Astrocyte of the spinal cord (primary cell): Measurements from ENCODE around the gene SVOP.

Experiments
- DNase-seq: peaks from one replicate; pipeline ENCODE4 v3.0.0; 2011; ENCODE audit warnings: low read depth, low spot score
- H3K4me3 ChIP-seq: 2 replicates; pipeline ENCODE4 v1.5.1; 2011; ENCODE audit warnings: low read depth, mild to moderate bottlenecking, low read length, moderate library complexity
- CTCF ChIP-seq: IDR thresholded peaks from 2 replicates; pipeline ENCODE4 v1.5.1; 2012; ENCODE audit warnings: low read depth, mild to moderate bottlenecking, low read length, inconsistent platforms
- in situ Hi-C: cut with HindIII; loops from 2 replicates; pipeline ENCODE4 v1.10.0; 2017; ENCODE audit warnings: low sequenced_read_pairs

SVOP gene

GRCh38 chr12:108955225-108955835, 65.5 kb downstream of the SVOP start:
- in situ Hi-C loops = no loop called here
- no peak overlapping the region for H3K4me3 ChIP-seq

GRCh38 chr12:108950991-108951739, 69.7 kb downstream of the SVOP start:
- in situ Hi-C loops = no loop called here
- peak; percentile 71 for DNase-seq
- H3K4me3 ChIP-seq = no peak overlapping the region
- peak; percentile 76 for TF ChIP-seq CTCF

More at GRCh38 chr12:108955225-108955835, 65.5 kb downstream of the SVOP start:
- TF ChIP-seq CTCF = no peak
- peak; percentile 10 for DNase-seq

- no peak for DNase-seq
- no peak for TF ChIP-seq CTCF
- in situ Hi-C loops = no loop called here
- no peak overlapping the region for H3K4me3 ChIP-seq
Measured at GRCh38 chr12:108949976-108950375, 70.9 kb downstream of the SVOP start.

GRCh38 chr12:108948367-108948766, 72.5 kb downstream of the SVOP start:
- in situ Hi-C loops = no loop called here
- no peak for DNase-seq
- H3K4me3 ChIP-seq = no peak overlapping the region
- no peak for TF ChIP-seq CTCF

GRCh38 chr12:108947097-108947496, 73.8 kb downstream of the SVOP start:
- in situ Hi-C loops = no loop called here
- no peak for DNase-seq
- TF ChIP-seq CTCF = no peak
- H3K4me3 ChIP-seq = no peak overlapping the region

GRCh38 chr12:108940138-108940537, 80.7 kb downstream of the SVOP start:
- TF ChIP-seq CTCF = no peak
- no peak for DNase-seq
- no peak overlapping the region for H3K4me3 ChIP-seq
- in situ Hi-C loops = no loop called here
